Adrenal gland (tissue), 5 donors: ENCODE data around the gene TRMT61A.

Experiments
- CTCF ChIP-seq, 6 experiments: fragments of 450-650 bp in 4 of 6; fragments of 200-600 bp in 2 of 6; sonication (generic) in 1 of 6; IDR thresholded peaks; 1 replicate in 5 of 6; 2 replicates in 1 of 6; pipeline versions ENCODE4 v1.5.1 to v1.8.0; 2016 to 2021; ENCODE audit warnings: antibody characterized with exemption in 6 of 6, mild to moderate bottlenecking in 2 of 6, moderate library complexity in 1 of 6
- POLR2A ChIP-seq, 2 donors: fragments of 450-650 bp; IDR thresholded peaks; one replicate each; pipeline ENCODE4 v1.6.1; 2017; ENCODE audit warnings: antibody characterized with exemption in 2 of 2, mild to moderate bottlenecking in 2 of 2, moderate library complexity in 1 of 2
- donor health status: DM: no; HTN: no; CAD: no.

GRCh38 chr14:103552011-103552845 is 23.2 kb downstream of the TRMT61A start:
- no peak for TF ChIP-seq CTCF (IDR thresholded peaks at IDR 0.05)
- peak in 1 of 2 donors; percentile 23 for TF ChIP-seq POLR2A (IDR thresholded peaks at IDR 0.05)
